T-helper 1 cell treated with Interleukin-12 subunit alpha and Interleukin-12 subunit beta and Interleukin-4 antibody, amounts not matched to agents 30 ng/mL and 1 ng/mL, for 36 hours (primary cell): ENCODE data around the gene TEX26. TPM values are rescaled to one million over a fixed set of nuclear protein-coding genes. Genes with fewer than 3 reads are reported as not detected.

Experiments
- intact Hi-C: fragments of 100-400 bp; cut with micrococcal nuclease; formaldehyde crosslinking; loops from one replicate; pipeline ENCODE4 v1.15.1; 2024
- total RNA-seq: library from RNA; stranded (reverse); gene quantifications from 2 replicates; pipeline ENCODE4 v1.2.3, GENCODE V29; 2022

TEX26 gene
- total RNA-seq, 1 donor from 2014 or later, result not detected

- intact Hi-C loops, result no loop called here
Measured at GRCh38 chr13:31011193-31011860, 78.9 kb downstream of the TEX26 start.

DNA sequence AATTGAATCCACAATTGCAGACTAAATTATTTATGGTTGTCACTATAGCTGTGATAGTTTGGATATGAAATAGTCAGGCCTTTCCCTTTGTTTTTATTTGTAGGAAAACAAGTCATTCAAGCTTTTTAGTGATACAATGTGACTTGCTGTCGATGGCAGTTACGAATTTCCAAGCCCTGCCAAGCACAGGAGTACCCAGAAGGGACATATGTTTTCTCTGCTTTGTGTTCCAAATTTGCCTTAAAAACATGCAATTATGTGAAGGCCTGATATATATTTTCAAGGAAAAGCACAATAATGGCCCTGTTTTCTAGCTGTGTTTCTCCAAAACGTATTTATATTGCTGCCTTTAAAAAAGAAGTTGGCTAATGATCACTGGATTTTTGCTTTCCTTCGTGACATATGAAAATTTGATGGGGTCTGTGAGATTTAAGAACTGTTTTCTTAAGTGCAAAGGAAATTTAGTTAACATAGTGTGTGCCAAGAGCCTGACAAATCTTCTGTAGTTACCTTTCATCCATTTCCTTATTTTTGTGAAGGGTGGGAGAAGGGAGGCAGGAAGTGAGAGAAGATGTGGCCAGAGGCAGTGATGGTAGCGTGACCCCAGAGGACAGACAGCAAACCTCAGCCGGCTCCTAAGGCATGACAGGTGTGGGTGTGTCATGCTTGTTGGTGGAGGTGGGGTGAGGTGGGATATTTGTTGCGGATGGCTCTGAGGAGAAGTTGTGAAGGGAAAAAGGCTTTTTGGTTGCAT lies 79.6 kb downstream of the TEX26 start:
- intact Hi-C loops, result no loop called here

GRCh38 chr13:31012655-31013024 lies 80.2 kb downstream of the TEX26 start:
- intact Hi-C loops, result no loop called here

DNA sequence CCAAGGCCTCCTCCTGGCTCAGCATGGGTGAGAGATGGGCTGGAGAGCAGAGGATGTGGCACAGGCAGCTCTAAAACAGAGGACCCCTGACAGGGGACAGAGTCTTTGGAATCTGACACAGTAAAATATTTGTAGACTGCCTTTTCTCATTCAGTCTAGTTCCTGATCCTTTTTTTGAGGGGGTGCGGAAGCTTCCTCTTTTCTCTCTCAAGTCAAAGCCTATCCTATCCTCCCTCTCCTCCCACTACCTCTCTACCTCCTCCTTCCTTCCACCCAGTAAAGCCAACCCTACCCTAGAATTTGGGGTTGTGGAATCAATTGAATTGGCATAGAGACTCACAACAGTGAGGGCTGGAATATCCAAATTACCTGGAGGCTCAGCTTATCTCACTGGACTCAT lies 82.0 kb downstream of the TEX26 start:
- intact Hi-C loops, result no loop called here

- intact Hi-C loops, result no loop called here
Measured at GRCh38 chr13:31015199-31015598, 82.7 kb downstream of the TEX26 start.

- intact Hi-C loops, result no loop called here
Measured at GRCh38 chr13:31016342-31017325, 84.2 kb downstream of the TEX26 start.

DNA sequence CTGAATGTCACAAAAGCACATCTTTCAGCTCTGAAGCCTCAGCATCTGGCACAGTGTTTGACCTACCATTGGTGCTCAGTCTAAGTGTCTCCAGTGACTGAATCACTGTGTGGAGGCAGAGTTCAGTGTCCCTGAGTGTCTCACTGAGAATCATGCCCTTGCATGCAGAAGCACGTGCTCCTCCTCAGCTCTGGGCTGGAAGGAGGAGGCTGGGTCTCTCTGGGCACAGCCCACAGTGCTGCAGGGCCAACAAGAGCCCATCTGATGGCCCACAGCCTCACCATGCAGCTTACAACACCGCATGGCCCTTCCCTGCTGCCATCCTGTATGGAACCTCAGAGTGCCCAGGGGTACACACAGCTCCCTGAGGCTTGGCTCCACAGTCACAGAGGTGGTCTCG lies 86.1 kb downstream of the TEX26 start:
- intact Hi-C loops, result no loop called here

GRCh38 chr13:31020996-31021395 lies 88.5 kb downstream of the TEX26 start:
- intact Hi-C loops, result no loop called here

GRCh38 chr13:31022288-31022895 lies 89.9 kb downstream of the TEX26 start:
- intact Hi-C loops, result no loop called here

- intact Hi-C loops, result no loop called here
Measured at GRCh38 chr13:31022928-31023530, 90.6 kb downstream of the TEX26 start.

Other genes starting within 250 kb of the TEX26 start
- gene ALOX5AP, start 197.1 kb upstream of the TEX26 start, total RNA-seq, result 212 and 214 TPM in 2 replicates
- not detected in 2 replicates for gene MEDAG, start 26.4 kb upstream of the TEX26 start, total RNA-seq
- 138 TPM in 2 replicates for gene HSPH1, start 229.2 kb downstream of the TEX26 start, total RNA-seq